ENCODE measurements around the gene SLC25A41. TPM values are rescaled to one million over a fixed set of nuclear protein-coding genes. Genes with fewer than 3 reads are reported as not detected.
A peak's percentile ranks its signal among the peaks of the same experiment; 100 is the strongest.

Gene SLC25A41
- total RNA-seq, 2 experiments from 2014 or later = 0.16 to 0.18 TPM

GRCh38 chr19:6424939-6425731 lies 8.4 kb downstream of the SLC25A41 start:
- peak overlapping the region; percentile 97 for H3K27ac Mint-ChIP-seq
- ATAC-seq (peak; percentile 90), DNase-seq (peak; percentile 100)
- ChIA-PET POLR2A (interaction anchor here (0.6 to 1.8 kb wide), 7 partner anchors 10 to 376 kb away, joined by 3 to 11 read pairs (median 4); partner anchors contain the start of genes DENND1C and GTF2F1), CTCF (interaction anchor here (0.7 to 1.9 kb wide), 12 partner anchors 10 to 363 kb away, joined by 3 to 7 read pairs (median 4); partner anchors contain the start of genes ALKBH7, DENND1C and SLC25A23)
- no peaks in the 10 kb centered on the region for H3K9me3 Mint-ChIP-seq (ENCODE audit: insufficient read depth)
- H3K36me3 Mint-ChIP-seq (ENCODE audit: low read depth) = peaks cover 26% of the 10 kb centered on the region
- H3K4me3 Mint-ChIP-seq = peak overlapping the region; percentile 68
- peaks cover 37% of the 10 kb centered on the region for H3K4me1 Mint-ChIP-seq (ENCODE audit: low read depth)
- no peaks in the 10 kb centered on the region for H3K27me3 Mint-ChIP-seq (ENCODE audit: low read depth)

- ChIA-PET POLR2A (interaction anchor here (0.6 to 1.8 kb wide), 6 partner anchors 31 to 377 kb away, joined by 3 to 11 read pairs (median 4); partner anchors contain the start of genes DENND1C and GTF2F1), CTCF (interaction anchor here (0.7 to 1.9 kb wide), 9 partner anchors 11 to 207 kb away, joined by 3 to 7 read pairs (median 4); partner anchors contain the start of genes ALKBH7, DENND1C and SLC25A23)
- Mint-ChIP-seq H3K27me3 (ENCODE audit: low read depth) (no peaks in the 10 kb centered on the region), H3K27ac (peak within 1 kb of the TSS; percentile 97), H3K4me1 (ENCODE audit: low read depth) (peaks cover 29% of the 10 kb centered on the region), H3K36me3 (ENCODE audit: low read depth) (peaks cover 33% of the 10 kb centered on the region), H3K4me3 (peak within 1 kb of the TSS; percentile 89), H3K9me3 (ENCODE audit: insufficient read depth) (no peaks in the 10 kb centered on the region)
- DNase-seq (peak; percentile 30), ATAC-seq (no peak)
These were observed 9.2 kb downstream of the SLC25A41 start, which contains the start of gene KHSRP for GRCh38 chr19:6424195-6424938. TSS of gene KHSRP (minus strand) at chr19:6424811. CDS start at chr19:6424701, 110 bp downstream.

- Mint-ChIP-seq H3K27me3 (ENCODE audit: low read depth) (no peaks in the 10 kb centered on the region), H3K9me3 (ENCODE audit: insufficient read depth) (no peaks in the 10 kb centered on the region), H3K36me3 (ENCODE audit: low read depth) (peaks cover 38% of the 10 kb centered on the region), H3K27ac (peak overlapping the region; percentile 85), H3K4me1 (ENCODE audit: low read depth) (peaks cover 29% of the 10 kb centered on the region), H3K4me3 (peak overlapping the region; percentile 89)
- DNase-seq (peak; percentile 62), ATAC-seq (no peak)
- POLR2A ChIA-PET = interaction anchor here (0.9 kb wide), 1 partner anchor 12 kb away, joined by 3 read pairs; no protein-coding TSS in a partner anchor
- CTCF ChIA-PET = no interaction called here
These were observed 9.9 kb downstream of the SLC25A41 start for GRCh38 chr19:6423499-6424194.

- H3K27me3 Mint-ChIP-seq (ENCODE audit: low read depth) = no peaks in the 10 kb centered on the region
- H3K4me1 Mint-ChIP-seq (ENCODE audit: low read depth) = peaks cover 29% of the 10 kb centered on the region
- ATAC-seq (no peak), DNase-seq (no peak)
- peaks cover 54% of the 10 kb centered on the region for H3K36me3 Mint-ChIP-seq (ENCODE audit: low read depth)
- no peaks in the 10 kb centered on the region for H3K9me3 Mint-ChIP-seq (ENCODE audit: insufficient read depth)
- ChIA-PET CTCF (interaction anchor here (1.1 kb wide), 1 partner anchor 84 kb away, joined by 3 read pairs; no protein-coding TSS in a partner anchor), POLR2A (interaction anchor here (0.9 to 2.1 kb wide), 5 partner anchors 19 to 49 kb away, joined by 3 to 6 read pairs (median 4); partner anchors contain the start of genes ALKBH7, GTF2F1 and SLC25A23)
- H3K4me3 Mint-ChIP-seq = no peak overlapping the region
- no peak overlapping the region for H3K27ac Mint-ChIP-seq
These were observed 12.2 kb downstream of the SLC25A41 start for GRCh38 chr19:6421075-6422014.

DNA sequence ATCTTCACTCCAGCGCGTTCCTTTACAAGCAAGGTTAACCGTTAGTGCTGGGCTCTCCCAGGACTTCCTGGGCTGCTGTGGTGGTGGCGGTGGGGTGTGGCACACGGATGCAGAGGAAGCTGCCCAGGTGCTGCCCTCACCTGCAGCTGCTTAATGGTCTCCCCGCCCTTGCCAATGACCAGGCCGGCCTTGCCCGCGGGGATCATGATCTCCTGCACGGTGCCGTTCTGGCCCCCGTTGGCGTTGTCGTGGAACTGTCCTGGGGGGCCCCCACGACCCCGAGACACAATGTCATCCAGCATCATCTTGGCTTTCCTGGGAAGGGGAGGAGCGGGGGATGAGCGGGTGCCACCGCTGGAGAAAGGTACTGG lies 15.0 kb downstream of the SLC25A41 start:
- ChIA-PET POLR2A (interaction anchor here (0.6 kb wide), 2 partner anchors 21 to 410 kb away, joined by 3 to 4 read pairs; no protein-coding TSS in a partner anchor), CTCF (no interaction called here)
- no peak for ATAC-seq
- H3K4me1 Mint-ChIP-seq (ENCODE audit: low read depth) = peaks cover 18% of the 10 kb centered on the region
- peaks cover 69% of the 10 kb centered on the region for H3K36me3 Mint-ChIP-seq (ENCODE audit: low read depth)
- DNase-seq = no peak
- H3K27me3 Mint-ChIP-seq (ENCODE audit: low read depth) = no peaks in the 10 kb centered on the region
- no peak overlapping the region for H3K27ac Mint-ChIP-seq
- H3K9me3 Mint-ChIP-seq (ENCODE audit: insufficient read depth) = no peaks in the 10 kb centered on the region
- no peak overlapping the region for H3K4me3 Mint-ChIP-seq

DNA sequence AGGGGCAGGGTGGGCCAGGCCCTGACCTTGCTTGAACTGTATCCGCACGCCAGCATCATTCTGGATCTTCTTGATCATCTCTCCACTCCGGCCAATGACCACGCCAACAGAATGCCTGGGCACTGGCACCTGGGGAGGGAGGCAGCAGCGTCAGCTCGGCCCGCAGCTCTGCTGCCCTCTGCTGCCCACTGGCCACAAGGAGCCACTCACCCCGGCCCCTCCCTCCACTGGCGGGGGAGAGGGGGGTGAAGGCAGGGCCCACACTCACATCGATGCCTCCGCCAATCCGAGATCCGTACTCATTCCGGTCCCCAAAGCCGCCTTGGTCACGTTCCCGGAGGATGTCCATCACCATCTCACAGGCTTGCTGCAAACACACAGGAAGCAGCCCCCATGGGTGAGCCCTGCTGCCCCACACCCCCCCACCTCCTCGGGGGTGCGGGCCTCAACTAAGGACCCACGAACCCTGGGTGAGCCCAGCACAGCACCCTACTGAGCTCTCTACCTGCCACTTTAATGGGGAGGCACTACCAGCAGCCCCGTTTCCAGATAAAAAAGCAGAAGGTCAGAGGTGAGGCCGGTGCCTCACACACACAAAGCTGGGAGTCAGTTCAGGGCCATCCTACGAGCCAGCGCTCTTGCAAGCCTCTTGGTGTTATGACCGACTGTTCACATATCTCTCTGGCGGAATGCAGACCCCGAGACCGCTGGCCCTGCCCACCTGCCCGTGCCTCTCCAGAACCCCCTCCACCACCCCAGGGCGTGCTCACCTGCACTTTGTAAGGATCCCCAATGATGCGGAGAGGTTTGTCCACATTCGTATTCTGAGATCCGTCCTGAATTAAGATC lies 15.6 kb downstream of the SLC25A41 start:
- peaks cover 12% of the 10 kb centered on the region for H3K4me1 Mint-ChIP-seq (ENCODE audit: low read depth)
- no peaks in the 10 kb centered on the region for H3K9me3 Mint-ChIP-seq (ENCODE audit: insufficient read depth)
- no peak for ATAC-seq
- CTCF ChIA-PET = no interaction called here
- DNase-seq = no peak
- H3K27ac Mint-ChIP-seq = no peak overlapping the region
- H3K27me3 Mint-ChIP-seq (ENCODE audit: low read depth) = no peaks in the 10 kb centered on the region
- H3K36me3 Mint-ChIP-seq (ENCODE audit: low read depth) = peaks cover 66% of the 10 kb centered on the region
- H3K4me3 Mint-ChIP-seq = no peak overlapping the region
- POLR2A ChIA-PET = interaction anchor here (0.6 kb wide), 1 partner anchor 411 kb away, joined by 4 read pairs; no protein-coding TSS in a partner anchor

DNA sequence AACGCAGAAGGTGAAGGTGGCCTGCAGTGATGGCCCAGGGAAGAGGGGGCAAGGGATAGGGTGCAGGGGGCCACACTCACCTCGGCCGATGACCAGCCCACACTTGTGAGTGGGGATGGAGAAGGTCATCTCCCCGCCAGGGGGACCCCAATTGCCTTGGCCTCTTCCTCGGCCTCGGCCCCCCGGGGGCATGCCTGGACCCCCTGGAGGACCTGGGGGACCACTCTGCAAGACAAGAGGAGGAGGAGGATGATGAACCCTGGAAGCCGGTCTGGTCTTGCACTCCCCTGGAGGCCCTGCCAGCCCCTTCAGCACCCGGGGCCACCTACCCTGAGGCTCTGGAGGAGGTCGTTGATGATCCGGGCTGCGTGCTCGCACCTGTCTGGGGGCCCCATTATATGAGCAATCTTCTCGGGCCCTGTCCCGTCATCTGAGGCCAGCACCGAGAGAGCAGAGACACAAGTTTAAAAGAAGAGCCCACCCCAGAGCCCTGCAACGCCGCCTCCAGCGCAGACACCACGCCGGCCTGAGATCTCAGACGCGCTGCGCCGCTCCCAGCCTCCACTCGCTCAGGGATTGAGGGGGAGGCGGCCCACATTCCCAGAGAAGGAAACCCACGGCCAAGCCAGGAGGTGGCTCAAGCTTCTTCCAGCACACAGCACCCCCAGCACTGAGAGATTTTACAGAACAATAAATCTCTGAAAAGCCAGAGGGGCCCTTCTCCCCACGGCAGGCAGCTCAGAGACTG lies 16.7 kb downstream of the SLC25A41 start:
- H3K36me3 Mint-ChIP-seq (ENCODE audit: low read depth) = peaks cover 59% of the 10 kb centered on the region
- no peaks in the 10 kb centered on the region for H3K27me3 Mint-ChIP-seq (ENCODE audit: low read depth)
- ATAC-seq = no peak
- H3K9me3 Mint-ChIP-seq (ENCODE audit: insufficient read depth) = no peaks in the 10 kb centered on the region
- POLR2A ChIA-PET = no interaction called here
- peaks cover 1% of the 10 kb centered on the region for H3K4me1 Mint-ChIP-seq (ENCODE audit: low read depth)
- no peak overlapping the region for H3K4me3 Mint-ChIP-seq
- no peak overlapping the region for H3K27ac Mint-ChIP-seq
- DNase-seq = no peak
- CTCF ChIA-PET = no interaction called here

DNA sequence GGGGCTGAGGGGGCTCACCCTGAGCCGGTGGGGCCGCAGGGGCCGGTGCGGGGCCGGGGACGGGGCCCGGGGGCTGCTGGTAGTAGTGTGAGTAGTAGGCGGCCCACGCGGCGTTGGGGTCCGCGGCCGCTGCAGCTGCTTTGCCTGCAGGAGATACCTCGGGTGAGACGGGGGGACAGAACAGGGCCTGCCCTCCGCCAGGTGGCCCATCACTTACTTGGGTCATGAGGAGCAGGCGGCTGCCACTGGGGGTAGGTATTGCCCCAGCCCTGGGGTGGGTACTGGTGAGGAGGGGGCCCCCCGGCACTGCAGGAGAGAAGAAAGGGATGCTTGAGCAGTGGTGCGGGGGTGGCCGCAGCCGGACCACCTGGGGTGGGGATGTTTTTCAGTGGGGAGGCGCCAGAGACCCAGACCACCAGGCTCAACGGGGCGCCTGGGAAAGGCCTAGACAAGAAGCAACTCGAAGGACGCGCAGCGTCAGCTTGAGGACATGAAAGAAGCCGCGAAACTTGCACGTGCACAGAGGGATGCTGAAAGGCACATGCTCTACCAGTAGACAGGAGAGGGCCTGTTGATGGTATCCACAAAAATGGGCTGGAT lies 17.9 kb downstream of the SLC25A41 start:
- ChIA-PET CTCF (no interaction called here), POLR2A (no interaction called here)
- Mint-ChIP-seq H3K9me3 (ENCODE audit: insufficient read depth) (no peaks in the 10 kb centered on the region), H3K36me3 (ENCODE audit: low read depth) (peaks cover 54% of the 10 kb centered on the region), H3K4me3 (no peak overlapping the region), H3K4me1 (ENCODE audit: low read depth) (no peaks in the 10 kb centered on the region), H3K27me3 (ENCODE audit: low read depth) (no peaks in the 10 kb centered on the region), H3K27ac (no peak overlapping the region)
- ATAC-seq (no peak), DNase-seq (no peak)

DNA sequence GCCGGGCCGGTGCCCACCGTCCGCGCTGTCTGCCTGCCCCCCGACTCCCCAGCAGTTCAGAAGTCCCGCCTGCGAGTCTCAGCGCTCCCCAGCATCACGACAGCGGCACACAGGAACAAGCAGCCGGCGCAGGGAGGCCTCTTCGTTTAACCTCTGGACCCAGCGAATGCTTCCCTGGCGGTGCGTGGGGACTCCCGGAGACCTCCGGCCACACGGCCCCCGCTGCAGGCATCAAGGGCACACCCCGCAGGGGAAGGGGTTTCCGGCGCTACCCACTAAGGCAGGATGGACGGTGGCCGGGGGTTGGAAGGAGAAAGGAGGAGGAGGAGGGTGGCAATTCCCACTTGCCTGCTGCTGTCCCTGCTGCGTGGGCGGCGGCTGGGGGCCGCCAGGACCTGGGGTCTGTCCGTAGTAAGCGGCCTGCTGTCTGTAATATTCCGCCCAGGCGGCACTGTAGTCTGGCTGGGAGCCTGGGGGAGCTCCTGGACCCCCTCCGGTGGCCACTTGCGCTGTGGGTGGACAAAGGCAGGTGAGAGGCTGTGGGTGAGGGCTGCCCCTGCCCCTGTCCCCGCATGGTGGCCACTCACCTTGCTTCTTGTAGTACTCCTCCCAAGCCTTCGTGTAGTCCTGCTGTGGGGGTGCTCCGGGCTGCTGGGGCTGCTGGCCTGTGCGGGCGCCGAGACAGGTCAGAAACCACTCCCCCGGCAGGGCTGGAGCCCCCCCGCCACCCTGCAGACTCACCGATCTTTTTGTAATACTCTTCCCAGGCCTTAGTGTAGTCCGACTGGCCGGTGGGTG lies 18.6 kb downstream of the SLC25A41 start:
- ChIA-PET CTCF (no interaction called here), POLR2A (no interaction called here)
- DNase-seq (no peak), ATAC-seq (no peak)
- no peaks in the 10 kb centered on the region for H3K27me3 Mint-ChIP-seq (ENCODE audit: low read depth)
- no peaks in the 10 kb centered on the region for H3K9me3 Mint-ChIP-seq (ENCODE audit: insufficient read depth)
- H3K27ac Mint-ChIP-seq = no peak overlapping the region
- H3K4me3 Mint-ChIP-seq = no peak overlapping the region
- H3K4me1 Mint-ChIP-seq (ENCODE audit: low read depth) = no peaks in the 10 kb centered on the region
- peaks cover 47% of the 10 kb centered on the region for H3K36me3 Mint-ChIP-seq (ENCODE audit: low read depth)

All from activated CD8-positive, alpha-beta T cell treated with anti-CD3 and anti-CD28 coated beads, Interleukin-2, amount 10 ng/mL, durations not matched to agents 7 days and 5 days (primary cell).